Pancreas (tissue), 10 donors: ENCODE measurements around the gene PHF21A. TPM values are rescaled to one million over a fixed set of nuclear protein-coding genes. Genes with fewer than 3 reads are reported as not detected.

ENCODE experiments used
- ATAC-seq, 4 donors: fragments of 200-7000 bp; cut with Tn5 transposase; one replicate each; pipeline versions ENCODE4 v1.8.0 to v1.9.1; 2020; ENCODE audit warnings: mild to moderate bottlenecking in 4 of 4, moderate library complexity in 4 of 4
- DNase-seq, 6 donors: peaks; one replicate each; pipeline ENCODE4 v3.0.0-alpha.2; 2020
- FAIRE-seq: peaks from 2 replicates; lab custom pipeline; 2012; peaks lifted over from hg19 to GRCh38; lab: Jason Lieb, UNC
- H3K27ac ChIP-seq, 4 donors: fragments of 200-600 bp; sonication (generic); 1 replicate in 3 of 4; 2 replicates in 1 of 4; pipeline versions ENCODE4 v1.5.0 to v1.8.0; 2020
- H3K27me3 ChIP-seq, 4 donors: fragments of 200-600 bp; one replicate each; pipeline ENCODE4 v1.8.0; 2021
- H3K36me3 ChIP-seq, 3 donors: fragments of 200-600 bp; sonication (generic) in 1 of 3; one replicate each; pipeline versions ENCODE4 v1.5.0 to v1.8.0; 2020 to 2021
- H3K4me1 ChIP-seq, 3 donors: fragments of 200-600 bp; one replicate each; pipeline ENCODE4 v1.8.0; 2021
- H3K4me3 ChIP-seq, 4 donors: fragments of 200-600 bp; sonication (generic) in 2 of 4; one replicate each; pipeline versions ENCODE4 v1.5.0 to v1.8.0; 2020 to 2021
- H3K9me3 ChIP-seq, 4 donors: fragments of 200-600 bp; one replicate each; pipeline ENCODE4 v1.8.0; 2021
- WGBS, 2 donors: extraction: QIAGEN DNeasy Blood & Tissue Kit; methylation state at CpG; one replicate each; pipeline ENCODE4 v1.1.7; 2013; 5-methylcytosine and 5-hydroxymethylcytosine counted together
- intact Hi-C, 3 donors: fragments of 100-400 bp; cut with DNase I; formaldehyde crosslinking; loops; one replicate each; pipeline versions ENCODE4 v1.11.1 to v1.14.2; 2022
- polyA plus RNA-seq, 2 donors: library from polyadenylated mRNA; stranded (reverse); fragments of 200-250 nt; gene quantifications; one replicate each; pipeline ENCODE4 v1.2.3, GENCODE V29; 2013
- total RNA-seq, 6 donors: library from RNA; stranded (reverse); fragmentation: NEBNext Ultra II Directional in 4 of 6; extraction: Animal tissue kit (Norgen Biotek cat#: 25700) in 4 of 6; gene quantifications; one replicate each; pipeline versions ENCODE4 v1.2.1 to v1.2.4, GENCODE V29; 2021 to 2023
- TF ChIP-seq, protein P1 (sequence below), 4 donors: fragments of 200-600 bp; sonication (generic) in 3 of 4; IDR thresholded peaks; one replicate each; pipeline versions ENCODE4 v1.5.0 to v1.8.0; 2021; ENCODE audit warnings: antibody characterized with exemption in 4 of 4
- donor health status: healthy with polysubstance abuse.
- donor health status: DM: no; HTN: no; CAD: no; lungs with moderate emphysema.
- donor health status: DM: no; HTN: no; CAD: no.
- donor health status: control.
- donor health status: control.
- donor health status: Bipolar disorder and iron deficiency.
- donor health status: DM: yes; HTN: yes; CAD: no.
- donor health status: DM: no; HTN: no; CAD: no.
- donor health status: DM: no; HTN: no; CAD: no.
- donor health status: DM: yes; HTN: yes; CAD: no.

PHF21A gene
- total and polyA plus RNA-seq, 8 donors: 11.4 to 30.3 (median 14.4) TPM

- no peak for DNase-seq
- intact Hi-C loops: no loop called here
- Histone ChIP-seq H3K4me3 (no peak overlapping the region), H3K27me3 (no peaks in the 10 kb centered on the region), H3K4me1 (peaks cover 0 to 14% (median 0%) of the 10 kb centered on the region in 3 donors), H3K27ac (no peak overlapping the region), H3K36me3 (no peaks in the 10 kb centered on the region), H3K9me3 (no peaks in the 10 kb centered on the region)
- 66 to 72% methylated on average over 3 of the region's 3 CpGs for WGBS, 2 donors
- TF ChIP-seq, protein P1, sequence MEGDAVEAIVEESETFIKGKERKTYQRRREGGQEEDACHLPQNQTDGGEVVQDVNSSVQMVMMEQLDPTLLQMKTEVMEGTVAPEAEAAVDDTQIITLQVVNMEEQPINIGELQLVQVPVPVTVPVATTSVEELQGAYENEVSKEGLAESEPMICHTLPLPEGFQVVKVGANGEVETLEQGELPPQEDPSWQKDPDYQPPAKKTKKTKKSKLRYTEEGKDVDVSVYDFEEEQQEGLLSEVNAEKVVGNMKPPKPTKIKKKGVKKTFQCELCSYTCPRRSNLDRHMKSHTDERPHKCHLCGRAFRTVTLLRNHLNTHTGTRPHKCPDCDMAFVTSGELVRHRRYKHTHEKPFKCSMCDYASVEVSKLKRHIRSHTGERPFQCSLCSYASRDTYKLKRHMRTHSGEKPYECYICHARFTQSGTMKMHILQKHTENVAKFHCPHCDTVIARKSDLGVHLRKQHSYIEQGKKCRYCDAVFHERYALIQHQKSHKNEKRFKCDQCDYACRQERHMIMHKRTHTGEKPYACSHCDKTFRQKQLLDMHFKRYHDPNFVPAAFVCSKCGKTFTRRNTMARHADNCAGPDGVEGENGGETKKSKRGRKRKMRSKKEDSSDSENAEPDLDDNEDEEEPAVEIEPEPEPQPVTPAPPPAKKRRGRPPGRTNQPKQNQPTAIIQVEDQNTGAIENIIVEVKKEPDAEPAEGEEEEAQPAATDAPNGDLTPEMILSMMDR (IDR thresholded peaks at IDR 0.05): no peak
- FAIRE-seq: no peak
- no peak for ATAC-seq
These were observed 9.2 kb upstream of the PHF21A start for GRCh38 chr11:46130286-46130940.

DNA sequence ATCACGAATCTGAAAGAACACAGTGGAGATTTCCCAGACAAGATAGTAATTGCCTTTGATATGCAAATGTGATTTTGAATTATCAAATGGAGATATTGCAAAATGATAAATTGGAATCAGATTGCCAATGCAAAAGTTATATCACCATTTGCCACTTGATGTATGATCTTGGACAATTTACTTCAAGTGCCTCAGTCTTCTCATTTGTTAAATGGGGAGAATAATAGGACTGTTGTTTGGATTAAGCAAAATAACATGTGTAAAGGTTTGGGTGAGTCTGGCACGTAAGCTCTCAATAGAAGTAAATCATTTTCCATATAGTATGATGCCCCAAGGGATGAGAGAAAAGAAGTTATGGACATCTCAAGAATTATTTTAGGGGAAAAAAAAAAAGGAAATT is 7.9 kb upstream of the PHF21A start:
- Histone ChIP-seq H3K4me1 (peaks cover 0 to 14% (median 0%) of the 10 kb centered on the region in 3 donors), H3K36me3 (no peaks in the 10 kb centered on the region), H3K9me3 (no peaks in the 10 kb centered on the region), H3K4me3 (no peak overlapping the region), H3K27me3 (no peaks in the 10 kb centered on the region), H3K27ac (no peak overlapping the region)
- DNase-seq: no peak
- TF ChIP-seq, protein P1 (IDR thresholded peaks at IDR 0.05): no peak
- intact Hi-C loops: no loop called here
- no peak for ATAC-seq
- FAIRE-seq: no peak
- WGBS, 2 donors: 72 to 82% methylated on average over 2 of the region's 2 CpGs

DNA sequence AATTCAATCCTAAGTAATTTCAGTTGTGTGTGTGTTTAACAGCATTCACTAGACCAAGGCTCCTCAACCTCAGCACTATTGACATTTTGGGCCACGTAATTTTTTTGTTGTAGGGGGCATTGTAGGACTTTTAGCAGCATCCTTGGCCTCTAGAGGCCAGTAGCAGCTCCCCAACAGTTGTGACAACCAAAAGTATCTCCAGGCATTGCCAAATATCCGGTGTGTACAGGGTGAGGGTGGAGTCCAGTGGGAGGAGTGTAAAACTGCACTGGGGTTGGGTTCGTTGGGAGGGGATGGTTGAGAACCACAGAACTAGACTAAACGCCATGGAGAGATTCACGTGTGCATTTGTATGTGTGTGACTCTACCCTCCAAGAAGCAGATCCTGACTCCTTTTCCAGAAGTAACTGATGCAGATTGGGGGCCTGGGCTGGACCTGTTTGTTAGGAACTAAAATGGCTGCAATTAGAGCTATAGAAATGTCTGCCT is 5.9 kb upstream of the PHF21A start:
- FAIRE-seq (no peak), ATAC-seq (peak in 3 of 4 donors; percentile 62 to 75 (median 66)), DNase-seq (no peak)
- 56 to 62% methylated on average over 5 of the region's 5 CpGs for WGBS, 2 donors
- Histone ChIP-seq H3K9me3 (no peaks in the 10 kb centered on the region), H3K27ac (no peak overlapping the region), H3K4me3 (no peak overlapping the region), H3K27me3 (no peaks in the 10 kb centered on the region), H3K4me1 (no peaks in the 10 kb centered on the region), H3K36me3 (no peaks in the 10 kb centered on the region)
- intact Hi-C loops: no loop called here
- TF ChIP-seq, protein P1 (IDR thresholded peaks at IDR 0.05): no peak

DNA sequence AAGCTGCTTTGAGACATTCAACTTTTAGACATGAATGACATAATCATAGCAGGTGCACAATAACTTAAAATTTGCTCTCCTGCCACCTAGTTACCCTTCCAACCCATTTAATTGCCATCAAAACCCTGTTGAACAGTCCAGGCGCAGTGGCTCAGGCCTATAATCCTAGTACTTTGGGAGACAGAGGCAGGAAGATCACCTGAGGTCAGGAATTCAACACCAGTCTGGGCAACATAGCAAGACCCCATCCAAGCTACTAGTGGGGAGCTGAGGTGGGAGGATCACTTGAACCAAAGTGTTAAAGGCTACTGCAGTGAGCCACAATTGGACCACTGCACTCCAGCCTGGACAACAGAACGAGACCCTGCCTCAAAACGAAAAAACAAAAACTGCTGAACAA is 4.0 kb upstream of the PHF21A start:
- no peaks in the 10 kb centered on the region for H3K9me3 ChIP-seq
- intact Hi-C loops: no loop called here
- no peaks in the 10 kb centered on the region for H3K4me1 ChIP-seq
- ATAC-seq (no peak), DNase-seq (no peak), FAIRE-seq (no peak)
- TF ChIP-seq, protein P1 (IDR thresholded peaks at IDR 0.05): no peak
- H3K36me3 ChIP-seq: no peaks in the 10 kb centered on the region
- no peaks in the 10 kb centered on the region for H3K27me3 ChIP-seq
- no peak overlapping the region for H3K4me3 ChIP-seq
- H3K27ac ChIP-seq: no peak overlapping the region
- WGBS, 2 donors: 90 to 93% methylated on average over 3 of the region's 3 CpGs
